ENCODE measurements around the gene CEP70. TPM values are rescaled to one million over a fixed set of nuclear protein-coding genes. Genes with fewer than 3 reads are reported as not detected.
"Not testable (repeated sequence)": the region's sequence is repeated elsewhere in the genome, so short reads cannot be mapped to it uniquely, and the experiment has no call there.

Gene CEP70
- total and polyA plus RNA-seq, 4 donors: 14.6 to 49.5 (median 21.5) TPM

DNA sequence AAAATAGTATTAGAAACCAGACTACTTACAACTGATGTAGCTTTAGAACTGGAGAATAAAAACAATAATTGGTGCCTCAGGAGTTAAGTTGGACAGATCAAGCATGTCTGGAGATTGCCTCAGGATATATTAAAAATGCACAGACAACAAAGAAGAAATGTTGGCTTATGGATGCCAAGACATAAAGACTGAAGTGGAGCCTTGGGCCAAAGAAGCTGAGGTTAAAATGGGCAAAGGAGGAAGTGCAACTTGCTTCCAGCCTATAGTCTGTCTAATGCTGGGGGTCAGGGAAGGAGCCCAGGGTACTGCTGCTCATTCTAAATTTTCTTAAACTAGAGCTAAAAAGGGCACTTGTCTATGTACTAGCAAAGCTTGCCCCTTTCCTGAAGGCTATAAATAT lies 82.1 kb downstream of the CEP70 start:
- Histone ChIP-seq H3K4me1 (ENCODE audit: control insufficient read depth in 1 of 2, insufficient read depth in 2 of 2, low read length in 2 of 2) (no peaks in the 10 kb centered on the region), H3K4me3 (ENCODE audit: low read length in 2 of 2) (no peak overlapping the region), H3K36me3 (ENCODE audit: control insufficient read depth in 1 of 2, insufficient read depth in 2 of 2, low read length in 1 of 2) (peaks cover 0 to 2% of the 10 kb centered on the region in 2 donors), H3K9me3 (ENCODE audit: control insufficient read depth, low read length) (no peaks in the 10 kb centered on the region), H3K27me3 (ENCODE audit: control insufficient read depth in 1 of 2, insufficient read depth in 2 of 2, low read length in 1 of 2) (no peaks in the 10 kb centered on the region), H3K27ac (ENCODE audit: low read depth in 1 of 2, low read length in 2 of 2) (no peak overlapping the region)
- intact Hi-C loops (cut with DNase I): no loop called here
- DNase-seq (no peak), ATAC-seq (ENCODE audit: low FRiP score) (no peak)

DNA sequence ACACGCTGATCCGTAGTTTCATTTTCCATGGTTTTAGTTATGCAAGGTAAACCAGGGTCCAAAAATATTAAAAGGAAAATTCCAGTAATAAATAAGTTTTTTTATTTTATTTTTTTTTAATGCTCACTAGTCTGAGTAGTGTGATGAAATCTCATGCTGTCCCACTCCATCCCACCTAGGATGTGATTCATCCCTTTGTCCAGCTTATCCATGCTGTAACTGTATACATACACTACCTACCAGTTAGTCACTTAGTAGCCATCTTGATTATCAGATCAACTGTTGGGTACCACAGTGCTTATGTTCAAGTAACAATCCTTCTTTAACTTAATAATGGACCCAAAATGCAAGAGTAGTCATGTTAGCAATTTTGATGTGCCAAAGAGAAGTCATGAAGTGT lies 84.5 kb downstream of the CEP70 start:
- H3K27me3 ChIP-seq (ENCODE audit: control insufficient read depth in 1 of 2, insufficient read depth in 2 of 2, low read length in 1 of 2): no peaks in the 10 kb centered on the region
- ATAC-seq (ENCODE audit: low FRiP score): no peak
- H3K27ac ChIP-seq (ENCODE audit: low read depth in 1 of 2, low read length in 2 of 2): no peak overlapping the region
- DNase-seq: no peak
- 96 to 97% methylated on average over 2 of the region's 2 CpGs for WGBS, 2 donors
- no peak overlapping the region for H3K4me3 ChIP-seq (ENCODE audit: low read length in 2 of 2)
- peaks cover 0 to 2% of the 10 kb centered on the region in 2 donors for H3K36me3 ChIP-seq (ENCODE audit: control insufficient read depth in 1 of 2, insufficient read depth in 2 of 2, low read length in 1 of 2)
- no peaks in the 10 kb centered on the region for H3K9me3 ChIP-seq (ENCODE audit: control insufficient read depth, low read length)
- intact Hi-C loops (cut with DNase I): no loop called here
- no peaks in the 10 kb centered on the region for H3K4me1 ChIP-seq (ENCODE audit: control insufficient read depth in 1 of 2, insufficient read depth in 2 of 2, low read length in 2 of 2)

DNA sequence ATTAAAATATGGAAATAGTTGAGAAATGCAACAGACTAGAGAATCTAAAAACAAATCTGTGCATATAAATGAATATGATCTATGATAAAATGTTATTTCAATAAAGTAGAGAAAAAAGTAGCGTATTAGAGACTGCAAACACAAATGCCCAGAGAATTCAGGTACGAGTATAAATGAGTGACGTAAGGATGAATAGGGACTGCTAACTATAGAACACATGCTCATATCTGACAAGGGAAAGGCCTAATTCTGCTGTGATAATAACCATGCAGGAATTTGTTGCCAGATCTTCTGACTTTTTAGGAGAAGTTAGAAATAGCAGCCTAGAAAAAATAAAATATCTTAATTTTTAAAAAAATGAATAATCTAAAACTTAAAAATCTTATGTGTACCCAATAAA lies 86.5 kb downstream of the CEP70 start:
- ATAC-seq (ENCODE audit: low FRiP score) (no peak), DNase-seq (no peak)
- no peaks in the 10 kb centered on the region for H3K4me1 ChIP-seq (ENCODE audit: control insufficient read depth in 1 of 2, insufficient read depth in 2 of 2, low read length in 2 of 2)
- intact Hi-C loops (cut with DNase I): no loop called here
- no peak overlapping the region for H3K27ac ChIP-seq (ENCODE audit: low read depth in 1 of 2, low read length in 2 of 2)
- peaks cover 0 to 2% of the 10 kb centered on the region in 2 donors for H3K36me3 ChIP-seq (ENCODE audit: control insufficient read depth in 1 of 2, insufficient read depth in 2 of 2, low read length in 1 of 2)
- WGBS, 2 donors: 94 to 96% methylated on average over 3 of the region's 3 CpGs
- H3K9me3 ChIP-seq (ENCODE audit: control insufficient read depth, low read length): no peaks in the 10 kb centered on the region
- H3K27me3 ChIP-seq (ENCODE audit: control insufficient read depth in 1 of 2, insufficient read depth in 2 of 2, low read length in 1 of 2): no peaks in the 10 kb centered on the region
- no peak overlapping the region for H3K4me3 ChIP-seq (ENCODE audit: low read length in 2 of 2)

DNA sequence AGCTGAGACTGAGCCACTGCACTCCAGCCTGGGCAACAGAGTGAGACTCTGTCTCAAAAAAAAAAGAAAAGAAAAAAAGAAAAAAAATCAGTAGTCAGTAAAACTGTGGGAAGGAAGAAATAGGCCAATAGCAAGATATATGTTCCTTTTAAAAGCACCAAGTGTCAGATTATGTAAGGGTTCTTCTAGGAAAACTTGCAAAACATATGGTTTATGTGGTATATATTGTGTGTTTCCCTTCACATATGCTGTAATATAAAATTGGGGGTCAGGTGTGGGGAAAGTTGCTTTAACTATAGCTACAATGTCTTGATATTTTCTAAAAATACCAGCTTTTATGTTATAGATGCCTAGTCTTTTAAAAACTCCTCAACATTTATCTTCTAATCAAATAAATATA lies 95.1 kb downstream of the CEP70 start:
- H3K4me1 ChIP-seq (ENCODE audit: control insufficient read depth in 1 of 2, insufficient read depth in 2 of 2, low read length in 2 of 2): peaks cover 0 to 2% of the 10 kb centered on the region in 2 donors
- ATAC-seq (ENCODE audit: low FRiP score): no peak
- H3K27ac ChIP-seq (ENCODE audit: low read depth in 1 of 2, low read length in 2 of 2): no peak overlapping the region
- no peak overlapping the region for H3K4me3 ChIP-seq (ENCODE audit: low read length in 2 of 2)
- intact Hi-C loops (cut with DNase I): no loop called here
- H3K27me3 ChIP-seq (ENCODE audit: control insufficient read depth in 1 of 2, insufficient read depth in 2 of 2, low read length in 1 of 2): no peaks in the 10 kb centered on the region
- no peaks in the 10 kb centered on the region for H3K36me3 ChIP-seq (ENCODE audit: control insufficient read depth in 1 of 2, insufficient read depth in 2 of 2, low read length in 1 of 2)
- no peaks in the 10 kb centered on the region for H3K9me3 ChIP-seq (ENCODE audit: control insufficient read depth, low read length)
- DNase-seq: no peak

DNA sequence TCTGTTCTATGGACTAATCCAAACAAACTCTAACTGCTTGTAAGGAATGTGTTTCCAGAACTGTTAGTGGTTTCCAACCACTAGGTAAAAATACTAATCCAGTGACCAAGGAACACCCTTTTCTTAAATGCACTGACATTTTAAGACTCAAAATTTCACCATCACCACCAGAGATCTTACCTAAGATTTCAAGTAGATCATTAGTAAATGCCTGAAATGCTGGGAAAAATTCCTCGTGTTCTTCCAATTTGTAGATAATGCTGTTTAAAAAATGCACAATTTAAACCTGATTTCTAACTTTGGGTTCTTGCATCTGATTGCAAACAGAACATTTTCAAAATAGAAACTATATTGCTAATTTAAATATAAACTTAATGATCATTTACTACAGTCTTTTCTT lies 96.2 kb downstream of the CEP70 start:
- DNase-seq (no peak), ATAC-seq (ENCODE audit: low FRiP score) (no peak)
- Histone ChIP-seq H3K4me3 (ENCODE audit: low read length in 2 of 2) (no peak overlapping the region), H3K36me3 (ENCODE audit: control insufficient read depth in 1 of 2, insufficient read depth in 2 of 2, low read length in 1 of 2) (no peaks in the 10 kb centered on the region), H3K27me3 (ENCODE audit: control insufficient read depth in 1 of 2, insufficient read depth in 2 of 2, low read length in 1 of 2) (no peaks in the 10 kb centered on the region), H3K4me1 (ENCODE audit: control insufficient read depth in 1 of 2, insufficient read depth in 2 of 2, low read length in 2 of 2) (peaks cover 0 to 2% of the 10 kb centered on the region in 2 donors), H3K27ac (ENCODE audit: low read depth in 1 of 2, low read length in 2 of 2) (no peak overlapping the region), H3K9me3 (ENCODE audit: control insufficient read depth, low read length) (no peaks in the 10 kb centered on the region)
- 82 to 100% methylated on average over 1 of the region's 1 CpG for WGBS, 2 donors
- intact Hi-C loops (cut with DNase I): no loop called here

DNA sequence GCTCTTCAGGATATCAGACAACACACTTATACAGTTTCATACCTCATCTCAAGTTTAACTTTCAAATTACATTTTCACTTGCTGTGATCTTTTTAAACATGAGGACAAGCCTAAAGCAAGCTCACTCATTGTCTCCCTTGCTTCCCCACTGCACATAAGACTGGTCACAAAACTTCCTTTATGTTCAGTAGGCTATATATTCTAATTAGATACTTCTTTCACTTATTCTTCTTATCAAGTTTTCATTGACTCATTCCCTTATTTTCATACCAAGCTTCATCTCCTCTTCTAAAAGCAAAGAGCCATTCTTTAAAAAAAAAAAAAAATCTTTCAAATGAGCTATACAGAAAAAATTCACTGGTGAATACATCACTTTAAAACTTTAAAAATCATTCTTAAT lies 97.0 kb downstream of the CEP70 start:
- Histone ChIP-seq H3K4me1 (ENCODE audit: control insufficient read depth in 1 of 2, insufficient read depth in 2 of 2, low read length in 2 of 2) (peaks cover 0 to 2% of the 10 kb centered on the region in 2 donors), H3K27me3 (ENCODE audit: control insufficient read depth in 1 of 2, insufficient read depth in 2 of 2, low read length in 1 of 2) (no peaks in the 10 kb centered on the region), H3K4me3 (ENCODE audit: low read length in 2 of 2) (no peak overlapping the region), H3K27ac (ENCODE audit: low read depth in 1 of 2, low read length in 2 of 2) (no peak overlapping the region), H3K9me3 (ENCODE audit: control insufficient read depth, low read length) (no peaks in the 10 kb centered on the region), H3K36me3 (ENCODE audit: control insufficient read depth in 1 of 2, insufficient read depth in 2 of 2, low read length in 1 of 2) (no peaks in the 10 kb centered on the region)
- no peak for ATAC-seq (ENCODE audit: low FRiP score)
- DNase-seq: no peak
- intact Hi-C loops (cut with DNase I): no loop called here

DNA sequence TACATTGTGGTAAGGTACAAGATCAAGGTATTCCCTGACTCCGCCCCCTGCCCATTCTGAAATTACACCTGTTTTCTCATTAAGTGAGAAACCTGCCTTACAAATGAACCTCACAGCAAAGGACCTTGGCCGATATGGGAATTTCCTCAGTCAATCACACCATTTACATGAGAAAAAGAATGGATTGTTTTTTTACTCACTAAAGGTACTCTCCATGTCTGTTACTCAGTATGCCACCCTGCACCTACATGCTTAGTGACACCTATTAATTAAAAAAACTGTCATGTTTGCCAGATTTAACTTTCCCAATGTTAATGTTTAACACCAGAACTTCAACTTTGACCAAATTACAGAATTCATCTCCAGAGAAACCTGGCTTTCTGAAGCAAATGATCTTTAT lies 97.6 kb downstream of the CEP70 start:
- Histone ChIP-seq H3K9me3 (ENCODE audit: control insufficient read depth, low read length) (no peaks in the 10 kb centered on the region), H3K4me1 (ENCODE audit: control insufficient read depth in 1 of 2, insufficient read depth in 2 of 2, low read length in 2 of 2) (peaks cover 0 to 2% of the 10 kb centered on the region in 2 donors), H3K36me3 (ENCODE audit: control insufficient read depth in 1 of 2, insufficient read depth in 2 of 2, low read length in 1 of 2) (no peaks in the 10 kb centered on the region), H3K4me3 (ENCODE audit: low read length in 2 of 2) (no peak overlapping the region), H3K27me3 (ENCODE audit: control insufficient read depth in 1 of 2, insufficient read depth in 2 of 2, low read length in 1 of 2) (no peaks in the 10 kb centered on the region), H3K27ac (ENCODE audit: low read depth in 1 of 2, low read length in 2 of 2) (no peak overlapping the region)
- intact Hi-C loops (cut with DNase I): no loop called here
- DNase-seq (no peak), ATAC-seq (ENCODE audit: low FRiP score) (no peak)
- 95% methylated on average over 2 of the region's 2 CpGs for WGBS, 2 donors

DNA sequence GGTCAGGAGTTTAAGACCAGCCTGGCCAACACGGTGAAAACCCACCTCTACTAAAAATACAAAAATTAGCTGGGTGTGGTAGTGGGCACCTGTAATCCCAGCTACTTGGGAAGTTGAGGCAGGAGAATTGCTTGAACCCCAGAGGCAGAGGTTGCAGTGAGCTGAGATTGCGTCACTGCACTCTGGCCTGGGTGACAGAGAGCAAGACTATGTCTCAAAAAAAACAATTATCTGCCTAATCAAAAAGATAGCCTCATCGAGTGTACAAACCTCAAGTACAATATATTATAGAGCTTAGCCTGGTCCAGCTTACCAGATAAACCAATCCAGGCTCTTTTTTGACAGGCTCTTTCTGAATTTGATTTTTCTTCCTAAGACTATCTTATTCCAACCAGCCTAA lies 98.4 kb downstream of the CEP70 start:
- H3K36me3 ChIP-seq (ENCODE audit: control insufficient read depth in 1 of 2, insufficient read depth in 2 of 2, low read length in 1 of 2); H3K27ac ChIP-seq (ENCODE audit: low read depth in 1 of 2, low read length in 2 of 2); H3K4me3 ChIP-seq (ENCODE audit: low read length in 2 of 2); H3K9me3 ChIP-seq (ENCODE audit: control insufficient read depth, low read length); ATAC-seq (ENCODE audit: low FRiP score); H3K4me1 ChIP-seq (ENCODE audit: control insufficient read depth in 1 of 2, insufficient read depth in 2 of 2, low read length in 2 of 2); H3K27me3 ChIP-seq (ENCODE audit: control insufficient read depth in 1 of 2, insufficient read depth in 2 of 2, low read length in 1 of 2); DNase-seq; intact Hi-C loops (cut with DNase I): not testable (repeated sequence)
- 91 to 92% methylated on average over 3 of the region's 3 CpGs for WGBS, 2 donors

DNA sequence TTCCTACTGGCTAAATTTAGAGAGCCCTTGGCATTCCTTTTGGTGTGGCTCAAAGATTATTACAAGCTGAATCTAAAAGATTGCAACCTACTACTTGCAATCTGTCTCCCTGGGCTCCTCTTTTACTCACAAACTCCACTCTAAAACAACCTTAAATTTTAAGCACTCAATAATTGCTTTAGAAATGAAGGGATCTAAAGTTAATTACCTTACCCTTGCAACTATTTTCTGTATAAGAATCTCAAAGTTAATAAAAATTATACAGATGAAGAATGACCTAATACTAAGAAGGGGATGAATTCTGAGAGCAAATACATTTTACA lies 99.5 kb downstream of the CEP70 start:
- Histone ChIP-seq H3K4me3 (ENCODE audit: low read length in 2 of 2) (no peak overlapping the region), H3K36me3 (ENCODE audit: control insufficient read depth in 1 of 2, insufficient read depth in 2 of 2, low read length in 1 of 2) (no peaks in the 10 kb centered on the region), H3K4me1 (ENCODE audit: control insufficient read depth in 1 of 2, insufficient read depth in 2 of 2, low read length in 2 of 2) (peaks cover 0 to 2% of the 10 kb centered on the region in 2 donors), H3K27ac (ENCODE audit: low read depth in 1 of 2, low read length in 2 of 2) (no peak overlapping the region), H3K27me3 (ENCODE audit: control insufficient read depth in 1 of 2, insufficient read depth in 2 of 2, low read length in 1 of 2) (no peaks in the 10 kb centered on the region), H3K9me3 (ENCODE audit: control insufficient read depth, low read length) (no peaks in the 10 kb centered on the region)
- DNase-seq (no peak), ATAC-seq (ENCODE audit: low FRiP score) (no peak)
- intact Hi-C loops (cut with DNase I): no loop called here
